ENCODE data around the gene GRM5.

The GRM5 gene

DNA sequence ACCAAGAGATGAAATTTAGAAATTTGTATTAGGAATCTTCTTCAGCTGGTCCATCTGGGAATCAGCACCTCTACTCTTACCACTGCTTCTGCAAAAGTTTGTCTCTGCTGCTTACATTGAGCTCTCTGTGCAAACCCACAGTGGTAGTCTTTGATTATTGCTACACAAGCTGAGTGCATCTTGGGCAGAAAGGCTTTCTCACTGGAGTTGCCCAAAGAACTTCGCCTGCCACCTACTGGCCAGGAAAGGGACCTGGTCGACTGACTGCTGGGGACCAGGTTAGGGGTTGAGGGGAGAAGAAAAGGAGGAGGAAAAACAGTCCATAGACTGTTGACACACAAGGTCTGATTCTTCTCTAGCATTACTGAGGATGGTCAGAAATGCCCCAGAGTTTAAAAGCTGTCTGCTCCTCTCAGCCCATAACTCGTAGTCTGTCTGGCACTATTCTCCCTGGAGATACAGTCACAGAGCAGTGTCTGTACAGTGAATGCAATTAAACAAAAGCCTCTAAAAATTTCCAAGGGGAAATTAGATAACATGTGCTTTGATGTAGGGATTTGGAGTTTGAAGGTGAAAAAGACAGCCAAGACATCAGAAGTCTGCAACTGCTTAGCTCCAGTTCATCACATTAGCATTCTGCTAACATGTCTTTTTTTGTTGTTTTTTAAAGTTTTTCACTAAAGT, 513.3 kb downstream of the GRM5 start:
- no peak overlapping the region for H3K4me3 ChIP-seq (replicated peaks; ENCODE audit: low read depth, low read length)
- peak; percentile 66 for DNase-seq (ENCODE audit: low read depth)

DNA sequence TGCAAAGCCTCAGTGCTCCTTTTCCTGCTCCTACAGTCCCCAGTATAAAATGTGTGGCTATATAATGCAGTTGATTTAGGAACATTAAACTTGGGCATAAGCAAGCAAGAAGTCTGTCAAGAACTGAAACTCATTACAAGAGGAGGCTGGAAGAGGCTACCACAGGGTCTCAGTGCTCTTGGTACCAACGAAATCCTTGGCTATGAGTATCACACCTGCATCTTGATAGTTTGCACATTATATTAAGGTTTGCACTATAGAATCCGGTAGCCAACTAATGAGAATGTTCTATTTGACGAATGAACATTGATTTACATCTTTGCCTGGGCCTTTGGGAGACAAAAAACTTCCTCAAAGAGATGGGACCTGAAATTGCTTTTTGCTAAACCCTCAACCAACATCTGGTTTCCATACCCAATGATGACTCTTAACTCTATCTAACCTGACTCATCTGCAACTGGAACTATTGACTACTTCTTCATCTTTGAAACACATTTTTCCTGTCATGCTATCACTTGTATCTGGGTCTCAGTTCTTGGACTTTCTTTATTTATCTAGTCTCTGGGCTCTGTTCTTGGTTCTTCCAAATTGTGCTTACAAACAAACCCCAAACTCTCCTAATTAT, 521.0 kb downstream of the GRM5 start:
- H3K4me3 ChIP-seq (replicated peaks; ENCODE audit: low read depth, low read length), result no peak overlapping the region
- DNase-seq (ENCODE audit: low read depth), result no peak
- TF ChIP-seq, protein P1, sequence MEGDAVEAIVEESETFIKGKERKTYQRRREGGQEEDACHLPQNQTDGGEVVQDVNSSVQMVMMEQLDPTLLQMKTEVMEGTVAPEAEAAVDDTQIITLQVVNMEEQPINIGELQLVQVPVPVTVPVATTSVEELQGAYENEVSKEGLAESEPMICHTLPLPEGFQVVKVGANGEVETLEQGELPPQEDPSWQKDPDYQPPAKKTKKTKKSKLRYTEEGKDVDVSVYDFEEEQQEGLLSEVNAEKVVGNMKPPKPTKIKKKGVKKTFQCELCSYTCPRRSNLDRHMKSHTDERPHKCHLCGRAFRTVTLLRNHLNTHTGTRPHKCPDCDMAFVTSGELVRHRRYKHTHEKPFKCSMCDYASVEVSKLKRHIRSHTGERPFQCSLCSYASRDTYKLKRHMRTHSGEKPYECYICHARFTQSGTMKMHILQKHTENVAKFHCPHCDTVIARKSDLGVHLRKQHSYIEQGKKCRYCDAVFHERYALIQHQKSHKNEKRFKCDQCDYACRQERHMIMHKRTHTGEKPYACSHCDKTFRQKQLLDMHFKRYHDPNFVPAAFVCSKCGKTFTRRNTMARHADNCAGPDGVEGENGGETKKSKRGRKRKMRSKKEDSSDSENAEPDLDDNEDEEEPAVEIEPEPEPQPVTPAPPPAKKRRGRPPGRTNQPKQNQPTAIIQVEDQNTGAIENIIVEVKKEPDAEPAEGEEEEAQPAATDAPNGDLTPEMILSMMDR (IDR thresholded peaks at IDR 0.05; ENCODE audit: low read length, missing control alignments), result no peak

More for the DNA sequence above, 513.3 kb downstream of the GRM5 start:
- TF ChIP-seq, protein P1 (IDR thresholded peaks at IDR 0.05; ENCODE audit: low read length, missing control alignments), result peak; percentile 80

DNA sequence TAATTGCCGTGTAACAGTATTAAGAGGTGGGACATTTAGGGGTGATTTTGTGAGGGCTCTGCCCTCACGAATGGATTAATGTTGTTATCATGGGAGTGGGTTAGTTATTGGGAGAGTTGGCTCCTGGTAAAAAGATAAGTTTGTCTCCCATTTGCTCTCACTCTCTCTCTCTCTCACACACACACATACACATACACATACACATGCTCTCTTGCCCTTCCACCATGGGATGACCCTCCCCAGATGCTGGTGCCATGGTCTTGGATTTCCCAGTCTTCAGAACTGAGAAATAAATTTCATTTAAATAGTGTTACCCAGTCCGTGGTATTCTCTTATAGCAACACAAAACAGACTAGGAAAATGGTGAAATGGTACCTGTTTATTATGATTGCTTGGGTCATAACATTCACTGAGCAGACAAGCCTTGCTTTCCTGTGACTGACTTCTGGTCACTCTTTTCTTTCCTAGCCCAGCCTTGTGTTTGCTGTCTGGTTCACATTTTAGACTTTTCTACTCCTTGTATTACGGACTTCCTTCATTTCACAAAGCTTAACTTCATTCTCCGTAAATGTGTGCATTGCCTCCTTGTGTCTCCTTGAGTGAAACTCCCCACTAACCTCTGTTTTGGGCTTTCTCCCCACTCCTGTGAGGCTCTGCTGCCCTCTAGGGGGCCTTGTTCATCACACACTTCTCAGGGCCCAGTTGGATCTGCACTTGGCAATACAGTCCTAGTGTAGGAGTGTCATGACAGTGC, 521.7 kb downstream of the GRM5 start:
- peak; percentile 96 for DNase-seq (ENCODE audit: low read depth)
- TF ChIP-seq, protein P1 (IDR thresholded peaks at IDR 0.05; ENCODE audit: low read length, missing control alignments), result peak; percentile 100
- H3K4me3 ChIP-seq (replicated peaks; ENCODE audit: low read depth, low read length), result no peak overlapping the region

DNA sequence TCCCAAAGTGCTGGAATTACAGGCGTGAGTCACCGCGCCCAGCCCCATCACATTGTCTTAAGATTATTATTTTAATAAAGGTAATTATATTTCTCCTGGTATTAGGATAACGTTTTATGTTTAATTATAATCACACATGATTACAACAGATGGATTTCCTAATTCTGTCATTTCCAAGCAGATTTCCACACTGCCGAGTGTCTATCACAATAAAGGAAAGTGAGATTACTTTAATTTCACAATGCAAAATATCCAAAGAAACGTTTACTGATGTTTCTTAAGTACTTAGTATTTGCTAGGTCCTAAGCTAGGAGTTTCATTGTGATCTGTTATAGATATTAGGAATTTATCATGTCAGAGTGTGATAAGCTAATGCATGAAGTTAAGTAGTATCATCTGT, 524.8 kb downstream of the GRM5 start:
- TF ChIP-seq, protein P1 (IDR thresholded peaks at IDR 0.05; ENCODE audit: low read length, missing control alignments), result no peak
- H3K4me3 ChIP-seq (replicated peaks; ENCODE audit: low read depth, low read length), result no peak overlapping the region
- DNase-seq (ENCODE audit: low read depth), result no peak

DNA sequence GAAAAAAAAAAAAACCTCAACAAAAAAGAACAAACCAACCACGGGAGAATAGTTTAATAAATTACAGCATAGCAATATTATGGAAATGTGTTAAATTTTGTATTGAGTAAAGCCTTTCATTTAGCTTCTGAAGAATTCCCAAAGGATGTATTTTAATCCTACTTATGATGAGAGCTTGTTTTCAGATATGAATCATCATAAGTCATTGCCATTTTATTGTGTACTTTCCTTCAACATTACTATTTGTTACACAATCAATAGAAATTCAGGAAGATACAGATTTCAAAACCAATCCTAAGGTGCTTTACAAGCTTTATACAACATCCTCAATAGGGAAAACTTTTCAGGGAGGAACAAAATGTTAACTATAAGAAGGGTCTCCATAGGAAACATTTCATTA, 527.7 kb downstream of the GRM5 start:
- peak; percentile 67 for DNase-seq (ENCODE audit: low read depth)
- no peak overlapping the region for H3K4me3 ChIP-seq (replicated peaks; ENCODE audit: low read depth, low read length)
- TF ChIP-seq, protein P1 (IDR thresholded peaks at IDR 0.05; ENCODE audit: low read length, missing control alignments), result no peak

DNA sequence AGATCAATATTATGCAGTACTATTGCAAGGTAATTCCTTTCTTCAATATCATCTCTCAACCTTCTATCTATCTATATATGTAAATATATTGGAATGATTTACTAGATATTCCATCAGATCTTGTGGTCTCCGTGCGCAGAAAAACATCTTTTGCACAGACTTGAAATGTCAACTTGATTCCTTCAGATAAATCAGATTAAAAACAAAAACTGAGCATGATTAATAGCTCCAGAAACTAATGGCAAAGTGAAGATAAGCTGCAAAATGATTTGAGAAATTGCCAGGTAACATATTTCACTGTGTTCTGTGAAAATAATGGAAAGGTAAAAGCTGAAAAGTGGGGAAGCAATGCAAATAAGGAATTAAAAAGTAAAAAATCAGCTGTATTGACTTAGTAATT, 528.2 kb downstream of the GRM5 start:
- TF ChIP-seq, protein P1 (IDR thresholded peaks at IDR 0.05; ENCODE audit: low read length, missing control alignments), result no peak
- no peak overlapping the region for H3K4me3 ChIP-seq (replicated peaks; ENCODE audit: low read depth, low read length)
- no peak for DNase-seq (ENCODE audit: low read depth)

Data from fibroblast of pulmonary artery (primary cell).